Hepatocyte (in vitro differentiated cells): ENCODE data around the gene GORASP1.

Experiments used
- EZH2phosphoT487 ChIP-seq: fragments of 200-600 bp; sonication (generic); IDR thresholded peaks from one replicate; pipeline ENCODE4 v1.6.1; 2018; ENCODE audit warnings: antibody characterized with exemption, mild to moderate bottlenecking, low read depth, moderate library complexity; ENCODE audit not compliant: unreplicated experiment, severe bottlenecking
- TF ChIP-seq, protein P1 (sequence below): fragments of 200-600 bp; sonication (generic); IDR thresholded peaks from 2 replicates; pipeline ENCODE4 v1.5.1; 2016; ENCODE audit warnings: antibody characterized with exemption, mild to moderate bottlenecking; ENCODE audit not compliant: poor library complexity

- TF ChIP-seq, protein P1, sequence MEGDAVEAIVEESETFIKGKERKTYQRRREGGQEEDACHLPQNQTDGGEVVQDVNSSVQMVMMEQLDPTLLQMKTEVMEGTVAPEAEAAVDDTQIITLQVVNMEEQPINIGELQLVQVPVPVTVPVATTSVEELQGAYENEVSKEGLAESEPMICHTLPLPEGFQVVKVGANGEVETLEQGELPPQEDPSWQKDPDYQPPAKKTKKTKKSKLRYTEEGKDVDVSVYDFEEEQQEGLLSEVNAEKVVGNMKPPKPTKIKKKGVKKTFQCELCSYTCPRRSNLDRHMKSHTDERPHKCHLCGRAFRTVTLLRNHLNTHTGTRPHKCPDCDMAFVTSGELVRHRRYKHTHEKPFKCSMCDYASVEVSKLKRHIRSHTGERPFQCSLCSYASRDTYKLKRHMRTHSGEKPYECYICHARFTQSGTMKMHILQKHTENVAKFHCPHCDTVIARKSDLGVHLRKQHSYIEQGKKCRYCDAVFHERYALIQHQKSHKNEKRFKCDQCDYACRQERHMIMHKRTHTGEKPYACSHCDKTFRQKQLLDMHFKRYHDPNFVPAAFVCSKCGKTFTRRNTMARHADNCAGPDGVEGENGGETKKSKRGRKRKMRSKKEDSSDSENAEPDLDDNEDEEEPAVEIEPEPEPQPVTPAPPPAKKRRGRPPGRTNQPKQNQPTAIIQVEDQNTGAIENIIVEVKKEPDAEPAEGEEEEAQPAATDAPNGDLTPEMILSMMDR = no peak
- no peak for TF ChIP-seq EZH2phosphoT487
These were observed 2.7 kb upstream of the GORASP1 start for GRCh38 chr3:39110041-39110639.
